HL-60 (cell line): ENCODE results near the gene FRZB.

ENCODE experiments used
- POLR2AphosphoS5 ChIP-seq: IDR thresholded peaks from 2 replicates; pipeline ENCODE4 v1.6.1; 2012; ENCODE audit warnings: low read depth
- TF ChIP-seq, protein P1 (sequence below): IDR thresholded peaks from one replicate; pipeline ENCODE4 v1.5.1; 2011; ENCODE audit warnings: low read length, control low read depth, inconsistent platforms; ENCODE audit not compliant: insufficient read depth

DNA sequence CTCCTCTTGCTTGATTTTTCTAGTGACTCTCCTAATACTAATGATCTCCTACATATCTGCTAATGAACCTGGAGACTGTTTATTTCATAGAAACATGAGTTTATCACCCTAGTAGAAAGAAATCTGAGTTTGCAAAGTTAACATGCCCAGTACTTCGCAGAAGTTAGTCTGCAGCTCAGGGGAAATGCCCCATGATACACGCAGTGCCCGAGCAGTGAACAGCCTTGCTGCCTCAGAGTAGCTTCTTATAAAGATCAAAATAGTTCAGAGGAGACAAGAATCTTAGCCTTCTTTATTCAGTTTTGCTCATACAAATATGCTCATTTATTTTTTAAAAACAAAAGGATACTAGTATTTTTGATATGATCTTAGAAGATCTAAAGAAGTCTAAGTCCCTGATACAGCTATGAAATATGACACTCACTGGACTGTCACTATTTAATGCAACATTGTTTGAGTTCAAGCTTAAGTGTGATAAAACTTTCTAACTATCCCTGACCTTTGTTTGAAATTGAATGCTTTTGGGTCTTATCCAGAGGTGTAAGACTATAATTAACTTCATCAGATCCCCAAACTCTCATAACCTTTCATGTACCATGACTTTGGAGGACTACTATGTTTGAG lies 20.5 kb downstream of the FRZB start:
- TF ChIP-seq, protein P1, sequence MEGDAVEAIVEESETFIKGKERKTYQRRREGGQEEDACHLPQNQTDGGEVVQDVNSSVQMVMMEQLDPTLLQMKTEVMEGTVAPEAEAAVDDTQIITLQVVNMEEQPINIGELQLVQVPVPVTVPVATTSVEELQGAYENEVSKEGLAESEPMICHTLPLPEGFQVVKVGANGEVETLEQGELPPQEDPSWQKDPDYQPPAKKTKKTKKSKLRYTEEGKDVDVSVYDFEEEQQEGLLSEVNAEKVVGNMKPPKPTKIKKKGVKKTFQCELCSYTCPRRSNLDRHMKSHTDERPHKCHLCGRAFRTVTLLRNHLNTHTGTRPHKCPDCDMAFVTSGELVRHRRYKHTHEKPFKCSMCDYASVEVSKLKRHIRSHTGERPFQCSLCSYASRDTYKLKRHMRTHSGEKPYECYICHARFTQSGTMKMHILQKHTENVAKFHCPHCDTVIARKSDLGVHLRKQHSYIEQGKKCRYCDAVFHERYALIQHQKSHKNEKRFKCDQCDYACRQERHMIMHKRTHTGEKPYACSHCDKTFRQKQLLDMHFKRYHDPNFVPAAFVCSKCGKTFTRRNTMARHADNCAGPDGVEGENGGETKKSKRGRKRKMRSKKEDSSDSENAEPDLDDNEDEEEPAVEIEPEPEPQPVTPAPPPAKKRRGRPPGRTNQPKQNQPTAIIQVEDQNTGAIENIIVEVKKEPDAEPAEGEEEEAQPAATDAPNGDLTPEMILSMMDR = no peak
- no peak for TF ChIP-seq POLR2AphosphoS5
